ACC112 (cell line): Measurements from ENCODE around the gene PKD2L1.
A peak's percentile ranks its signal among the peaks of the same experiment; 100 is the strongest.
"Not testable (repeated sequence)": the region's sequence is repeated elsewhere in the genome, so short reads cannot be mapped to it uniquely, and the experiment has no call there.

Source experiments
- H2AFZ ChIP-seq: fragments of 200-600 bp; sonication (generic); one replicate; pipeline ENCODE4 v1.6.0; 2017; ENCODE audit warnings: antibody characterized with exemption, low read length; ENCODE audit not compliant: unreplicated experiment
- H3K27ac ChIP-seq: fragments of 200-600 bp; sonication (generic); 2 replicates; pipeline ENCODE4 v1.5.1; 2014; ENCODE audit warnings: low read depth, mild to moderate bottlenecking, antibody characterized with exemption, low read length, moderate library complexity
- H3K27me3 ChIP-seq: fragments of 200-600 bp; sonication (generic); 2 replicates; pipeline ENCODE4 v1.6.1; 2014; ENCODE audit warnings: mild to moderate bottlenecking, antibody characterized with exemption, low read length, moderate library complexity, mixed read lengths; ENCODE audit not compliant: insufficient read depth
- H3K36me3 ChIP-seq: fragments of 200-600 bp; sonication (generic); 2 replicates; pipeline ENCODE4 v1.6.1; 2016; ENCODE audit warnings: mild to moderate bottlenecking, antibody characterized with exemption, low read length, moderate library complexity, mixed read lengths; ENCODE audit not compliant: insufficient read depth
- H3K4me1 ChIP-seq: fragments of 200-600 bp; sonication (generic); one replicate; pipeline ENCODE4 v1.6.1; 2016; ENCODE audit warnings: low read length, mixed read lengths; ENCODE audit not compliant: insufficient read depth, unreplicated experiment, control insufficient read depth
- H3K4me3 ChIP-seq: fragments of 200-600 bp; sonication (generic); 2 replicates; pipeline ENCODE4 v1.5.1; 2014; ENCODE audit warnings: mild to moderate bottlenecking, low read depth, low read length
- H3K79me2 ChIP-seq: fragments of 200-600 bp; sonication (generic); one replicate; pipeline ENCODE4 v1.6.0; 2016; ENCODE audit warnings: low read length; ENCODE audit not compliant: control insufficient read depth, unreplicated experiment, insufficient read depth

PKD2L1 gene

DNA sequence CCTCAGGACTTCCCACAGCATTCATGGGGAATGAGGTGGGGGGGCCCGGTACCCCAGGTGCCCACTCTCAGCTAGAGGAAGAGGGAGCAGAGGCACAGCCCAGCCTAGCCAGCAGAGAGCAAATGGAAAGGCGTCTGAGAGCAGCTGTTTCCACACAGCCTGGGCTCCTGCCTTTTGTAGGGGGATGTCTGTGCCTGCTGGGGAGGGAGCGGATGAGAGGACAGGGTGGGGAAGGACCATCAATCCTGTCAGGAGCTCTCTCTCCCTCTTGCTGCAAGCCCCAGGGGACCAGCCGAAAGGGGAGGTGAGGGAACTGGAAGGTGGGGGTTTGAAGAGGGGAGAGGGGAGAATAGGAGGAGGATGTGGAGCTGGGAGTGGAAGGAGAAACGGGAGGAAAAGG, at the start of gene PKD2L1:
Gene PKD2L1, minus strand, starts transcription at position 150 of the 400 bp plus-strand sequence. Its CDS starts 125 bp downstream, at position 25.
- no peak within 1 kb of the TSS for H2AFZ ChIP-seq
- no peaks in the 10 kb centered on the region for H3K36me3 ChIP-seq
- H3K4me3 ChIP-seq, result no peak within 1 kb of the TSS
- H3K79me2 ChIP-seq, result no peaks in the 10 kb centered on the region
- H3K4me1 ChIP-seq, result no peaks in the 10 kb centered on the region
- peaks cover 91% of the 10 kb centered on the region for H3K27me3 ChIP-seq
- H3K27ac ChIP-seq, result no peak within 1 kb of the TSS

GRCh38 chr10:100377830-100378229, 47.8 kb upstream of the PKD2L1 start:
- H3K27ac ChIP-seq, result no peak overlapping the region
- H3K4me1 ChIP-seq, result peaks cover 14% of the 10 kb centered on the region
- H3K27me3 ChIP-seq, result no peaks in the 10 kb centered on the region
- H3K36me3 ChIP-seq, result no peaks in the 10 kb centered on the region
- no peaks in the 10 kb centered on the region for H3K79me2 ChIP-seq
- H3K4me3 ChIP-seq, result no peak overlapping the region
- no peak overlapping the region for H2AFZ ChIP-seq

- not testable (repeated sequence) for H3K27me3 ChIP-seq, H3K27ac ChIP-seq, H2AFZ ChIP-seq, H3K36me3 ChIP-seq, H3K4me3 ChIP-seq, H3K79me2 ChIP-seq
- peaks cover 23% of the 10 kb centered on the region for H3K4me1 ChIP-seq
Observed at GRCh38 chr10:100376656-100377055, 46.6 kb upstream of the PKD2L1 start.

GRCh38 chr10:100374677-100375353, 44.8 kb upstream of the PKD2L1 start:
- peak overlapping the region; percentile 0 for H2AFZ ChIP-seq
- not testable (repeated sequence) for H3K36me3 ChIP-seq, H3K79me2 ChIP-seq, H3K27me3 ChIP-seq
- peaks cover 39% of the 10 kb centered on the region for H3K4me1 ChIP-seq
- peak overlapping the region; percentile 99 for H3K27ac ChIP-seq
- H3K4me3 ChIP-seq, result peak overlapping the region; percentile 84

GRCh38 chr10:100374200-100374655, 44.2 kb upstream of the PKD2L1 start:
- Histone ChIP-seq H3K27ac (peak overlapping the region; percentile 99), H3K27me3 (no peaks in the 10 kb centered on the region), H3K79me2 (no peaks in the 10 kb centered on the region), H2AFZ (peak overlapping the region; percentile 0), H3K4me1 (peaks cover 39% of the 10 kb centered on the region), H3K4me3 (peak overlapping the region; percentile 84), H3K36me3 (no peaks in the 10 kb centered on the region)

DNA sequence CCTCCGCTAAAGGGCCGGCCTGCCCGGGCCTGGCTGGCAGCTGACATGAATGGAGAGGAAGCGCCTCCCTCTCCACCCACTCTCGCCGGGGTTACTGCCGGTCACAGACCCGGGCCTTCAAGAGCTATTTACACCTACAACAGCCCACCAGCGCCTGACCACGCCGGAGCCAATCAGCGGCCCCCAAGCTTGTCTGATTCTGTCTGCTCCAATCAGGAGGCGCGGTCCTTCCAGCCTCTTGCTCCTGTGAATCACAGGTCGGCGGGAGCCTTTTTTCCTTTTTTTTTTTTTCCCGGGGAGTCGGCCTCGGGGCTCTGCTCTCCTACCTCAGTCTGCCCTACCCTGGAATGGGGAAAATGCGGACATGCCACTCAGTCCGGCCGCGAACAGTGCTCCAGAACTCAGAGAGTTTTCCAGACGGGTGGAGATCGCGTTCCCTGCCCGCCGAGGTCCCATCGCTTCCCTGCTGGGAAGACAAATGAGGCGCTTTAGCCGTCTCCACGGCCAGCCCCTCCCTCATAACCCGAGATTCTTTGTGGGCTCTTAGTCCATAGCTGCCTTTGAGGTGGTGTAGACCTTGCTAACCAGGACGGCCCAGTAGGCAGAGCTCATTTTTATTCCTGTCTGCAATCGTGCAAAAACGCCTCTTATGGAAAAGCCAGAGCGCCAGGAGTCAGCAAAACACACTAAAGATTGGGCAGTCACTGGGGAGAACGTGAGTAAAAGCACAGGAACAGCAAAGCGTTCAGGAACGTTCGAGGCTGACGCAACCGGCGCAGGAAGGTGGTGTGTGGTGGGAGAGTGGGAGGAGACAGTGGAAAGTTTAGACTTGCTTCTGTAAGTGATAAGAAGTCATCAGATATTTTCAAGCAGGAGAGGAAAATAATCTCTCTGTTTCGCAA, 43.5 kb upstream of the PKD2L1 start:
- H2AFZ ChIP-seq, result peak overlapping the region; percentile 96
- H3K27me3 ChIP-seq, result no peaks in the 10 kb centered on the region
- H3K4me1 ChIP-seq, result peaks cover 39% of the 10 kb centered on the region
- no peaks in the 10 kb centered on the region for H3K36me3 ChIP-seq
- H3K4me3 ChIP-seq, result peak overlapping the region; percentile 84
- peak overlapping the region; percentile 99 for H3K27ac ChIP-seq
- H3K79me2 ChIP-seq, result no peaks in the 10 kb centered on the region

- H3K27ac ChIP-seq, result peak overlapping the region; percentile 99
- H3K36me3 ChIP-seq, result no peaks in the 10 kb centered on the region
- H3K79me2 ChIP-seq, result no peaks in the 10 kb centered on the region
- peaks cover 39% of the 10 kb centered on the region for H3K4me1 ChIP-seq
- peak overlapping the region; percentile 96 for H2AFZ ChIP-seq
- no peaks in the 10 kb centered on the region for H3K27me3 ChIP-seq
- peak overlapping the region; percentile 84 for H3K4me3 ChIP-seq
Observed at GRCh38 chr10:100372415-100373297, 42.6 kb upstream of the PKD2L1 start.

DNA sequence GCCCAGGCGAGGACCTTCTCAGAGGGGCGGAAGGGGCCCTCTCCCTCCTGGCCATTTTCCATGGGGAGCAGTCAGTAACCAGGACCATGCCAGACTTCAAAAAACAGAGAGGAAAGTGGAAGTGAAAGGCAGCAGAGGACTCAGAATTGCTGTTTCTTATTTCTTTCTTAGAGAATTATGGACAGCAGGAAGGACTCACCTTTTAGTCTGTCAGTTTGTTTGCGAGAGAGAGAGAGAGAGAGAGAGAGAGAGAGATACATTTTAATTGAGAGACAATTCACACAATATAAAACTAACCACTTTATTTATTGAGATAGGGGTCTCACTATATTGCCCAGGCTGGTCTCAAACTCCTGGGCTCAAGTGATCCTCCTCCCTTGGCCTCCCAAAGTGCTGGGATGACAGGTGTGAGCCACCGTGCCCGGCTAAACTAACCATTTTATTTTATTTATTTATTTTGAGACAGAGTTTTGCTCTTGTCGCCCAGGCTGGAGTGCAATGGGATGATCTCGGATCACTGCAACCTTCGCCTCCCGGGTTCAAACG, 41.5 kb upstream of the PKD2L1 start:
- Histone ChIP-seq H3K27me3 (no peaks in the 10 kb centered on the region), H3K79me2 (no peaks in the 10 kb centered on the region), H3K4me1 (peaks cover 39% of the 10 kb centered on the region), H3K36me3 (no peaks in the 10 kb centered on the region), H3K4me3 (no peak overlapping the region), H2AFZ (peak overlapping the region; percentile 63), H3K27ac (peak overlapping the region; percentile 77)

- H3K4me3 ChIP-seq, result peak overlapping the region; percentile 44; the same call in 1 of the 2 replicates
- peak overlapping the region; percentile 77 for H3K27ac ChIP-seq
- peaks cover 39% of the 10 kb centered on the region for H3K4me1 ChIP-seq
- peak overlapping the region; percentile 63 for H2AFZ ChIP-seq
- no peaks in the 10 kb centered on the region for H3K79me2 ChIP-seq
- no peaks in the 10 kb centered on the region for H3K36me3 ChIP-seq
- no peaks in the 10 kb centered on the region for H3K27me3 ChIP-seq
Observed at GRCh38 chr10:100370714-100371481, 40.9 kb upstream of the PKD2L1 start.
